GM12892 (cell line): ENCODE results near the gene TUBGCP3.

ENCODE experiments used
- POLR2A ChIP-seq: IDR thresholded peaks from 2 replicates; pipeline ENCODE4 v1.6.1; 2011; ENCODE audit warnings: low read depth, low read length, control low read depth
- POLR2AphosphoS5 ChIP-seq: IDR thresholded peaks from 2 replicates; pipeline ENCODE4 v1.6.1; 2011; ENCODE audit warnings: low read depth, low read length, control low read depth
- TAF1 ChIP-seq: IDR thresholded peaks from 2 replicates; pipeline ENCODE4 v1.6.1; 2011; ENCODE audit warnings: low read depth, mild to moderate bottlenecking, control low read depth, low read length, borderline replicate concordance

DNA sequence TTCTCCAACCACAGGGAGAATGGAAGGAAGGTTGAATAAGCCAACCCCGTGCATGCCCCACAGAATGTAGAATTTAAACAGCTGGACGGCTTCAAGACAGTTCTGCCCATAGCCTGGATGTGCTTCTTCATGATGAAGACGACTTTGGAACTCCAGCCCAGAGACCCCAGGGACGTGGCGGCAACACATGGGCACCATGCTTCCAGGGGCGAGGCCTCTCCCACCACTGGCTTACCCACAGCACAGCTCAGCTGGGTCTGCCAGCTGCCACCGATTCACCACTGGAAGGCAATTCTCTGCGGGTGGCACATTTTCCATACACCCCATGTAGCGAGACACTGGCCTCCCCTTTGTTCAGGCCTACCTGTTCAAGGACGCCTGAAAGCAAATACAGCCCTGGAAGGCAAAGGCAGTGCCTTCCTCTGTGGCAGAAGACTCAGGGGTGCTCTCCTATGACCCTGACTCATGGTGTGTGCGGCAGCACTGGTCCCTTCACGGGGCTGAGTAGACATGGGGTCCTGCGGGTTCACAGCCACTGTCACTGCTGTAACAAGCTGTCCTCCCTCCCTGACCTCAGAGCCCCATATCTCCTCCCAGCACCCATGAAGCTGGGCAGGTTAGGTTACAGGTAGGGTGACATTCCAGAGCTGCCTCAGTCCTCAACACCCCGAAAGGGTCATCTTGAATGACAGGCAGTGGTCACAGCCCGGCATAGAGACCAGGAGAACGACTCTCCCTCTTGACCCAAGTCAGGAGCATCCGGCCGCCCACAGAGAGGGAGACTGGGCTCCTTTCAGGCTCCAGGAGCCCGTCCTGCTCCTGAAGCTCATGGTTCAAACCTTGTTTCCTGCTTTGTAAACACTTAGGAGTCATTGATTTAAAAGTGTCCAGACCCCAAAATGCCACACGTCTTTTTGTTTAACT is 139.1 kb downstream of the TUBGCP3 start:
- no peak for TF ChIP-seq POLR2A
- no peak for TF ChIP-seq POLR2AphosphoS5
- TF ChIP-seq TAF1 = no peak
